K562 (cell line): ENCODE measurements around the gene CYP2J2. TPM values are rescaled to one million over a fixed set of nuclear protein-coding genes. Genes with fewer than 3 reads are reported as not detected.

Experiments used
- ATAC-seq: fragments of 200-7000 bp; cut with Tn5 transposase; 3 replicates; pipeline ENCODE4 v1.9.1; 2020; ENCODE audit warnings: moderate library complexity
- BruUV-seq: library from RNA; stranded (reverse); fragments of 400-500 nt; replicated peaks from 2 replicates; lab custom pipeline; 2021; lab: Mats Ljungman, UMichigan
- CTCF ChIA-PET: fragments of 300-600 bp; formaldehyde crosslinking; extraction: SDS; loops from one replicate; lab custom pipeline; 2021; ENCODE audit warnings: low intra/inter-chr PET ratio; lab: Yijun Ruan, JAX
- POLR2A ChIA-PET: fragments of 300-600, 350-650 bp; sonication (Branson Sonifier 250); formaldehyde crosslinking; extraction: SDS; loops from one replicate; lab custom pipeline; 2021; ENCODE audit warnings: antibody characterized with exemption, inconsistent platforms; lab: Yijun Ruan, JAX
- DNase-seq, 4 experiments: peaks; one replicate each; pipeline versions ENCODE4 v3.0.0 to v3.0.0-alpha.2; 2011 to 2018; ENCODE audit warnings: low spot score in 3 of 4, mixed read lengths in 3 of 4; ENCODE audit errors: extremely low read depth in 1 of 4
- FAIRE-seq: peaks from 2 replicates; lab custom pipeline; 2011; peaks lifted over from hg19 to GRCh38; lab: Jason Lieb, UNC
- H2AFZ ChIP-seq: 2 replicates; pipeline ENCODE4 v1.6.0; 2011; ENCODE audit warnings: low read depth, low read length, control low read depth, inconsistent platforms
- H3K27ac ChIP-seq: fragments of 200-600 bp; 3 replicates; pipeline ENCODE4 v1.8.0; 2011; ENCODE audit warnings: low read depth, mild to moderate bottlenecking, control low read depth, inconsistent platforms, low read length, moderate library complexity, mixed read lengths; ENCODE audit errors: extremely low read depth
- H3K27me3 ChIP-seq, 2 experiments: fragments of 300-600 bp in 1 of 2; 2 replicates in 1 of 2; 3 replicates in 1 of 2; pipeline versions ENCODE4 v1.6.0 to v1.8.0; 2011; ENCODE audit warnings: inconsistent platforms in 2 of 2, low read length in 2 of 2, mild to moderate bottlenecking in 1 of 2, mixed read lengths in 1 of 2, moderate library complexity in 1 of 2; ENCODE audit not compliant: control insufficient read depth in 2 of 2, insufficient read depth in 2 of 2
- H3K36me3 ChIP-seq: fragments of 300-600 bp; 3 replicates; pipeline ENCODE4 v1.8.0; 2011; ENCODE audit warnings: mild to moderate bottlenecking, low read length, inconsistent platforms; ENCODE audit not compliant: control insufficient read depth, insufficient read depth
- H3K4me1 ChIP-seq, 2 experiments: fragments of 200-600 bp in 1 of 2; replicated peaks in 1 of 2; 2 replicates in 1 of 2; 3 replicates in 1 of 2; pipeline versions ENCODE4 v1.5.1 to v1.8.0; 2011; ENCODE audit warnings: inconsistent platforms in 2 of 2, low read length in 2 of 2, mild to moderate bottlenecking in 1 of 2, mixed read lengths in 1 of 2, moderate library complexity in 1 of 2; ENCODE audit not compliant: control insufficient read depth in 2 of 2, insufficient read depth in 2 of 2
- H3K4me2 ChIP-seq: 2 replicates; pipeline ENCODE4 v1.6.1; 2011; ENCODE audit warnings: low read length, control low read depth, inconsistent platforms, mixed read lengths; ENCODE audit not compliant: insufficient read depth
- H3K4me3 ChIP-seq: fragments of 200-600 bp; sonication (generic), shearing (Covaris generic); 2 replicates; pipeline ENCODE4 v1.5.1; 2016; ENCODE audit warnings: control low read depth, inconsistent platforms
- H3K79me2 ChIP-seq: fragments of 200-600 bp; 3 replicates; pipeline ENCODE4 v1.8.0; 2011; ENCODE audit warnings: low read length, inconsistent platforms; ENCODE audit not compliant: control insufficient read depth, insufficient read depth
- H3K9ac ChIP-seq, 2 experiments: 2 replicates each; pipeline versions ENCODE4 v1.6.0 to v1.6.1; 2011; ENCODE audit warnings: low read depth in 2 of 2, low read length in 2 of 2, control low read depth in 1 of 2, inconsistent platforms in 1 of 2, mild to moderate bottlenecking in 1 of 2, mixed read lengths in 1 of 2; ENCODE audit not compliant: insufficient read depth in 1 of 2
- H3K9me1 ChIP-seq: one replicate; pipeline ENCODE4 v1.6.0; 2011; ENCODE audit warnings: inconsistent platforms, mild to moderate bottlenecking, low read length, moderate library complexity; ENCODE audit not compliant: control insufficient read depth, insufficient read depth
- H3K9me3 ChIP-seq: replicated peaks from 2 replicates; pipeline ENCODE4 v1.5.1; 2011; ENCODE audit warnings: low read depth, low read length, inconsistent platforms; ENCODE audit not compliant: control insufficient read depth, insufficient read depth
- H4K20me1 ChIP-seq: replicated peaks from 2 replicates; pipeline ENCODE4 v1.6.1; 2011; ENCODE audit warnings: low read length, inconsistent platforms, mixed read lengths; ENCODE audit not compliant: control insufficient read depth, insufficient read depth
- ATF7 ChIP-seq: fragments of 450-650 bp; IDR thresholded peaks from 2 replicates; pipeline ENCODE4 v1.7.1; 2014; ENCODE audit warnings: mild to moderate bottlenecking, moderate library complexity
- BRCA1 ChIP-seq, 2 experiments: fragments of 450-650 bp in 1 of 2; sonication (generic) in 1 of 2; formaldehyde crosslinking in 1 of 2; IDR thresholded peaks; 2 replicates each; pipeline versions ENCODE4 v1.5.0 to v1.6.1; 2017 to 2020; ENCODE audit warnings: mild to moderate bottlenecking in 1 of 2, missing genetic modification reagents in 1 of 2
- ETV1 ChIP-seq: fragments of 450-650 bp; conservative IDR thresholded peaks from 2 replicates; pipeline ENCODE4 v1.6.1; 2016; ENCODE audit warnings: missing genetic modification characterization, control low read depth, low read depth, missing compliant biosample characterization
- FOXK2 ChIP-seq, 2 experiments: fragments of 450-650 bp; IDR thresholded peaks in 1 of 2; conservative IDR thresholded peaks in 1 of 2; 2 replicates each; pipeline ENCODE4 v1.6.1; 2016; ENCODE audit warnings: low read depth in 2 of 2, mild to moderate bottlenecking in 1 of 2
- MEIS2 ChIP-seq: fragments of 450-650 bp; IDR thresholded peaks from 2 replicates; pipeline ENCODE4 v1.6.1; 2014; ENCODE audit warnings: mild to moderate bottlenecking; ENCODE audit not compliant: partially characterized antibody
- MTF1 ChIP-seq: fragments of 250-450 bp; sonication (Bioruptor Pico); IDR thresholded peaks from 2 replicates; pipeline ENCODE4 v1.9.0; 2021; ENCODE audit warnings: moderate library complexity, mild to moderate bottlenecking, inconsistent platforms, borderline replicate concordance
- RB1 ChIP-seq: fragments of 450-650 bp; IDR thresholded peaks from 2 replicates; pipeline ENCODE4 v1.6.1; 2017; ENCODE audit warnings: low read depth, mild to moderate bottlenecking
- SETDB1 ChIP-seq: IDR thresholded peaks from one replicate; pipeline ENCODE4 v1.6.1; 2012; ENCODE audit warnings: low read length, control low read depth, inconsistent platforms
- THRAP3 ChIP-seq: fragments of 450-650 bp; IDR thresholded peaks from 2 replicates; pipeline ENCODE4 v1.6.1; 2016; ENCODE audit warnings: mild to moderate bottlenecking, inconsistent platforms, borderline replicate concordance
- ZNF224 ChIP-seq: sonication (generic); formaldehyde crosslinking; IDR thresholded peaks from 2 replicates; pipeline ENCODE4 v1.8.0; 2022; ENCODE audit warnings: mild to moderate bottlenecking, missing genetic modification reagents
- ZNF507 ChIP-seq: conservative IDR thresholded peaks from 2 replicates; pipeline ENCODE4 v1.6.1; 2017; ENCODE audit warnings: missing genetic modification characterization, missing compliant biosample characterization
- ZSCAN29 ChIP-seq: fragments of 450-650 bp; IDR thresholded peaks from 2 replicates; pipeline ENCODE4 v1.6.1; 2017
- WGBS: fragments of 100-300 bp; shearing (Covaris generic); methylation state at CpG from one replicate; pipeline ENCODE4 v1.1.6; 2016; ENCODE audit warnings: low coverage, mixed read lengths; ENCODE audit not compliant: insufficient coverage; ENCODE audit errors: missing lambda C conversion rate; 5-methylcytosine and 5-hydroxymethylcytosine counted together
- in situ Hi-C: fragments of 300-500 bp; cut with MboI; formaldehyde crosslinking; loops from 4 replicates; pipeline ENCODE4 v1.15.0; 2018; ENCODE audit warnings: inconsistent platforms, mixed read lengths
- intact Hi-C: fragments of 100-400 bp; cut with micrococcal nuclease; formaldehyde crosslinking; loops from 2 replicates; pipeline ENCODE4 v1.14.2; 2022
- polyA plus RNA-seq, 8 experiments: library from polyadenylated mRNA; depleted of rRNA in 4 of 8; stranded (reverse) in 5 of 8; unstranded in 3 of 8; fragments of >200 nt; fragmentation: Nextera tagmentation in 2 of 8; fragmentation: Illumina TruSeq in 1 of 8; extraction: Ambion mirVana in 2 of 8; extraction: Trizol in 1 of 8; gene quantifications; 2 replicates each; pipeline versions ENCODE4 v1.2.1 to v1.2.3, GENCODE V29; 2011 to 2014; ENCODE audit warnings: inconsistent platforms in 1 of 8, missing spikeins in 1 of 8
- total RNA-seq, 7 experiments: library from RNA; depleted of rRNA in 6 of 7; stranded (reverse); fragments of >200 nt in 6 of 7; fragmentation: Illumina TruSeq in 2 of 7; extraction: Trizol in 2 of 7; gene quantifications; 2 replicates each; pipeline versions ENCODE4 v1.2.1 to v1.2.3, GENCODE V29; 2011 to 2021; ENCODE audit warnings: low replicate concordance in 1 of 7
- TF ChIP-seq, protein P1 (sequence below): fragments of 450-650 bp; conservative IDR thresholded peaks from 2 replicates; pipeline ENCODE4 v1.6.1; 2016; ENCODE audit warnings: missing genetic modification characterization, low read depth, mild to moderate bottlenecking, control low read depth, missing compliant biosample characterization
- TF ChIP-seq, protein P2 (sequence below), 2 experiments: IDR thresholded peaks in 1 of 2; conservative IDR thresholded peaks in 1 of 2; 2 replicates each; pipeline ENCODE4 v1.6.1; 2016; ENCODE audit warnings: low read depth in 2 of 2, mild to moderate bottlenecking in 1 of 2, missing compliant biosample characterization in 1 of 2, missing genetic modification characterization in 1 of 2, moderate library complexity in 1 of 2
- TF ChIP-seq, protein P3 (sequence below): fragments of 450-650 bp; IDR thresholded peaks from 2 replicates; pipeline ENCODE4 v1.6.1; 2016

CYP2J2 gene
- total and polyA plus RNA-seq, 9 of the 15 experiments (the other 6 are each of a cell fraction or from before 2014, with no cell fraction given): not detected

DNA sequence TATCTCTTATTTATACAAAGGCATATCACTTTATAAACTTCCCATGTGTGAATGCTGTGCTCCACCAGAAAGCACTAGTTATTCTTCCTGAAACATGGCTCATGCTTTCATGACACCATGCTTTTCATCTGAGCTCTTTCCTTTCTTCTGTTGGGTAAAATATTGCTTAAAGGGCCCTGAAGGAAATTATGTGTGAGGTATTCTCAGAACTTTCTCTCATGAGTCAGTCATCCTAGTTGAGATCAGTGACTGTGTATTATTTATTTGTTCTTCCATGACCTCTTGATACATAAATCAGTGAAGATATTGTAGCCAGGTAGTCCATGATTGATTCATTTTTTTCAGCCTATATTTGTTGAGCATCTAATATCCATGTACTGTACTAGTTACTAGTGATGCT lies 54.8 kb downstream of the CYP2J2 start (continued):
- TF ChIP-seq BRCA1 (IDR thresholded peaks at IDR 0.05) (no peak), BRCA1 (CRISPR knock-in tag; IDR thresholded peaks at IDR 0.05) (no peak), SETDB1 (no peak), ZSCAN29 (no peak), ETV1 (no peak), THRAP3 (no peak), ZNF224 (CRISPR knock-in tag) (no peak)
- TF ChIP-seq, protein P1, sequence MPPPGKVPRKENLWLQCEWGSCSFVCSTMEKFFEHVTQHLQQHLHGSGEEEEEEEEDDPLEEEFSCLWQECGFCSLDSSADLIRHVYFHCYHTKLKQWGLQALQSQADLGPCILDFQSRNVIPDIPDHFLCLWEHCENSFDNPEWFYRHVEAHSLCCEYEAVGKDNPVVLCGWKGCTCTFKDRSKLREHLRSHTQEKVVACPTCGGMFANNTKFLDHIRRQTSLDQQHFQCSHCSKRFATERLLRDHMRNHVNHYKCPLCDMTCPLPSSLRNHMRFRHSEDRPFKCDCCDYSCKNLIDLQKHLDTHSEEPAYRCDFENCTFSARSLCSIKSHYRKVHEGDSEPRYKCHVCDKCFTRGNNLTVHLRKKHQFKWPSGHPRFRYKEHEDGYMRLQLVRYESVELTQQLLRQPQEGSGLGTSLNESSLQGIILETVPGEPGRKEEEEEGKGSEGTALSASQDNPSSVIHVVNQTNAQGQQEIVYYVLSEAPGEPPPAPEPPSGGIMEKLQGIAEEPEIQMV (tag): no peak

DNA sequence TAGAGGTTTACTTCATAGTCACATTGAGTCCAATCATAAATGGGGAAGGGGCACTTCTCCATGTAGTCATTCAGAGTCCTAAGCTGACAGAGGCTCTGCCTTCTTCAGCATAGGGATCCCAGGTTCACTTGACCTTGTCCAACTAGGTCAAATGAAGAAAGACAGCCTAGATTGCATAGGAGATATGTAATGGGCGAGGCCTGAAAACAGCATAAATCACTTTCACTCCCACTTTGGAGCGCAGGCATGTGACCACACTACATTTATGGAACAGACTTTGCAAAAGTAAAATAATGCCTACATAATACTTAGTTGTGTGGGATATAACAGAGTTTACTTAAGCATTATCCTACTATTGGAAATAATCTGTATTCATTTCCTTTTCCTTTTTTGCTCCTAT lies 60.1 kb downstream of the CYP2J2 start:
- FAIRE-seq: no peak

More for the DNA sequence above, 60.1 kb downstream of the CYP2J2 start:
- Histone ChIP-seq H3K4me3 (no peak overlapping the region), H2AFZ (no peak overlapping the region), H3K9ac (no peak overlapping the region), H3K36me3 (no peaks in the 10 kb centered on the region), H3K4me1 (no peaks in the 10 kb centered on the region), H3K27me3 (no peaks in the 10 kb centered on the region), H4K20me1 (no peaks in the 10 kb centered on the region), H3K9me3 (no peaks in the 10 kb centered on the region), H3K79me2 (no peaks in the 10 kb centered on the region), H3K4me2 (no peak overlapping the region), H3K27ac (no peak overlapping the region), H3K9me1 (no peaks in the 10 kb centered on the region)
- WGBS: 0% methylated on average over 2 of the region's 2 CpGs
- ChIA-PET POLR2A (no interaction called here), CTCF (no interaction called here)
- no TSS peak for BruUV-seq
- intact Hi-C loops (no loop called here), in situ Hi-C loops (no loop called here)
- TF ChIP-seq, protein P2, sequence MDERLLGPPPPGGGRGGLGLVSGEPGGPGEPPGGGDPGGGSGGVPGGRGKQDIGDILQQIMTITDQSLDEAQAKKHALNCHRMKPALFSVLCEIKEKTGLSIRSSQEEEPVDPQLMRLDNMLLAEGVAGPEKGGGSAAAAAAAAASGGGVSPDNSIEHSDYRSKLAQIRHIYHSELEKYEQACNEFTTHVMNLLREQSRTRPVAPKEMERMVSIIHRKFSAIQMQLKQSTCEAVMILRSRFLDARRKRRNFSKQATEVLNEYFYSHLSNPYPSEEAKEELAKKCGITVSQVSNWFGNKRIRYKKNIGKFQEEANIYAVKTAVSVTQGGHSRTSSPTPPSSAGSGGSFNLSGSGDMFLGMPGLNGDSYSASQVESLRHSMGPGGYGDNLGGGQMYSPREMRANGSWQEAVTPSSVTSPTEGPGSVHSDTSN (CRISPR knock-in tag; IDR thresholded peaks at IDR 0.05; ENCODE audit: low read depth): no peak
- TF ChIP-seq, protein P2 (tag; conservative IDR thresholded peaks at IDR 0.05; ENCODE audit: low read depth): peak; percentile 65; the same call in 1 of the 2 replicates
- TF ChIP-seq, protein P3, sequence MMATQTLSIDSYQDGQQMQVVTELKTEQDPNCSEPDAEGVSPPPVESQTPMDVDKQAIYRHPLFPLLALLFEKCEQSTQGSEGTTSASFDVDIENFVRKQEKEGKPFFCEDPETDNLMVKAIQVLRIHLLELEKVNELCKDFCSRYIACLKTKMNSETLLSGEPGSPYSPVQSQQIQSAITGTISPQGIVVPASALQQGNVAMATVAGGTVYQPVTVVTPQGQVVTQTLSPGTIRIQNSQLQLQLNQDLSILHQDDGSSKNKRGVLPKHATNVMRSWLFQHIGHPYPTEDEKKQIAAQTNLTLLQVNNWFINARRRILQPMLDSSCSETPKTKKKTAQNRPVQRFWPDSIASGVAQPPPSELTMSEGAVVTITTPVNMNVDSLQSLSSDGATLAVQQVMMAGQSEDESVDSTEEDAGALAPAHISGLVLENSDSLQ: peak; percentile 20; the same call in 1 of the 2 replicates
- TF ChIP-seq MTF1 (CRISPR knock-in tag): no peak
- no peak for TF ChIP-seq ATF7
- no peak for TF ChIP-seq RB1
- TF ChIP-seq FOXK2 (conservative IDR thresholded peaks at IDR 0.05 in 1 of 2, IDR thresholded peaks at IDR 0.05 in 1 of 2; ENCODE audit: low read depth in 2 of 2): no peak
- no peak for TF ChIP-seq ZNF507 (tag)
- TF ChIP-seq MEIS2: peak; percentile 58
- ATAC-seq (no peak), DNase-seq (no peak)
